ENCODE measurements around the gene LRRC74B. TPM values are rescaled to one million over a fixed set of nuclear protein-coding genes. Genes with fewer than 3 reads are reported as not detected.

LRRC74B gene
- total RNA-seq, 1 experiment from 2014 or later, result not detected

DNA sequence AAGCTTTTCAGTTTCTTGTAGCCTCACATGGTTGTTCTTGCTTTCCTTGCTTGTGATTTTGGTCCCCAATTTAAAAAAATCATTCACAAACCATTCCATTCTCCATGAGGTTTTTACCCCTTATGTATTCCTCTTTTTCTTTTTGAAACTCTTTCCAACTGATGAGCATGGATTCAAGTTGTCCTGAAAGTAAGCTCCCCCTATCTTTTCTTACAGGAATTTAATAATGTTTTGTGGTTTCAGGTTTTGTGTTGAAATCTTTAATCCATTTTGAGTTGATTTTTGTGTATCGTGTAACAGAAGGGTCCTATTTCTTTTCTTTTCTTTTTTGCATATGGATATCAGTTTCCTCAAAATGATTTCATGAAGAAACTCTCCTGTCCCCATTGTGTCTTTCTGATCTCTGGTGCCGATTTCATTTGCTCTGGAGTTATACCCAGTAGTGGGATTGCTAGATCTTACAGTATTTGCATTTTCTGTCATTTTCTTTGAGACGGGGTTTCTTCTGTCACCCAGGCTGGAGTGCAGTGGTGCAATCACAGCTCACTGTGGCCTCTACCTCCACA lies 58.5 kb downstream of the LRRC74B start:
- H3K27me3 ChIP-seq, result no peaks in the 10 kb centered on the region
- DNase-seq, result no peak
- H3K27ac ChIP-seq, result no peak overlapping the region
- peaks cover 23% of the 10 kb centered on the region for H3K4me1 ChIP-seq
- H3K4me3 ChIP-seq, result no peak overlapping the region
- no peaks in the 10 kb centered on the region for H3K9me3 ChIP-seq (replicated peaks)
- no peaks in the 10 kb centered on the region for H3K36me3 ChIP-seq

- H3K27ac ChIP-seq, result no peak overlapping the region
- no peak for DNase-seq
- peaks cover 21% of the 10 kb centered on the region for H3K4me1 ChIP-seq
- no peaks in the 10 kb centered on the region for H3K27me3 ChIP-seq
- H3K4me3 ChIP-seq, result no peak overlapping the region
- H3K9me3 ChIP-seq (replicated peaks), result no peaks in the 10 kb centered on the region
- no peaks in the 10 kb centered on the region for H3K36me3 ChIP-seq
These were observed 59.5 kb downstream of the LRRC74B start for GRCh38 chr22:21105294-21105693.

DNA sequence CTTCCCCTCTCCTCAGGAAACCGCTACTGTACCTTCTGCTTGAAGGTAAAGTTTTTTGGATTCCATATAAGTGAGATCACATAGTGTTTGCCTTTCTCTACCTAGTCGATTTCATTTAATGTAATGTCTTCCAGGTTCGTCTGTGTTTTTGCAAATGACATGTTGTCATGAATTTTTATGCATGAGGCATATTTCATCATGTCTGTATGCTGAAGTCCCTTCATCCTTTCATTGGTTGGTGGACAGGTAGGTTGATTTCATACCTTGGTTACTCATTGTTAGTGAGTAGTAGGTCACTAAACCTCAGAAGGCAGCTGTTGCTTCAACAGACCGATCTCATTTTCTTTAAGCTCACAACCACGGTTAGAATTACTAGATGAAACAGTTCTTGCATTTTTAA lies 60.3 kb downstream of the LRRC74B start:
- H3K4me1 ChIP-seq, result peaks cover 17% of the 10 kb centered on the region
- H3K27me3 ChIP-seq, result no peaks in the 10 kb centered on the region
- no peak overlapping the region for H3K4me3 ChIP-seq
- DNase-seq, result no peak
- no peaks in the 10 kb centered on the region for H3K9me3 ChIP-seq (replicated peaks)
- no peak overlapping the region for H3K27ac ChIP-seq
- H3K36me3 ChIP-seq, result no peaks in the 10 kb centered on the region

- DNase-seq, result no peak
- H3K9me3 ChIP-seq (replicated peaks), result no peaks in the 10 kb centered on the region
- H3K27ac ChIP-seq, result no peak overlapping the region
- no peaks in the 10 kb centered on the region for H3K4me1 ChIP-seq
- no peak overlapping the region for H3K4me3 ChIP-seq
- H3K27me3 ChIP-seq, result no peaks in the 10 kb centered on the region
- H3K36me3 ChIP-seq, result no peaks in the 10 kb centered on the region
These were observed 62.8 kb downstream of the LRRC74B start for GRCh38 chr22:21108379-21109115.

Other genes with a start within 250 kb of the LRRC74B start
- gene PI4KA, start 187.1 kb upstream of the LRRC74B start, total RNA-seq (2014; rRNA removed; shearing (Covaris generic)), result 39.6 and 40.5 TPM in 2 replicates
- gene SNAP29, start 186.9 kb upstream of the LRRC74B start, total RNA-seq (2014; rRNA removed; shearing (Covaris generic)), result 15.5 and 17.7 TPM in 2 replicates
- gene CRKL, start 128.5 kb upstream of the LRRC74B start, total RNA-seq (2014; rRNA removed; shearing (Covaris generic)), result 81.7 and 85.6 TPM in 2 replicates
- 0.20 TPM in 1 of 2 replicates, not detected in the other for gene AIFM3, start 78.7 kb upstream of the LRRC74B start, total RNA-seq (2014; rRNA removed; shearing (Covaris generic))
- gene LZTR1, start 63.6 kb upstream of the LRRC74B start, total RNA-seq (2014; rRNA removed; shearing (Covaris generic)), result 24.5 and 39.9 TPM in 2 replicates
- gene THAP7, start 43.8 kb upstream of the LRRC74B start, total RNA-seq (2014; rRNA removed; shearing (Covaris generic)), result 42.1 and 47.8 TPM in 2 replicates
- gene P2RX6, start 30.8 kb upstream of the LRRC74B start, total RNA-seq (2014; rRNA removed; shearing (Covaris generic)), result 10.0 and 11.3 TPM in 2 replicates
- not detected in 2 replicates for gene SLC7A4, start 13.4 kb upstream of the LRRC74B start, total RNA-seq (2014; rRNA removed; shearing (Covaris generic))